HEK293 (cell line): ENCODE data around the gene CAMK2B.

Experiments used
- FEZF1 ChIP-seq: fragments of 450-650 bp; formaldehyde crosslinking; IDR thresholded peaks from 2 replicates; pipeline ENCODE4 v1.5.1; 2016; ENCODE audit warnings: missing biosample characterization, missing genetic modification characterization
- GLIS2 ChIP-seq: fragments of 450-650 bp; formaldehyde crosslinking; IDR thresholded peaks from 2 replicates; pipeline ENCODE4 v1.5.1; 2016; ENCODE audit warnings: missing biosample characterization, missing genetic modification characterization
- HIC1 ChIP-seq: fragments of 450-650 bp; formaldehyde crosslinking; IDR thresholded peaks from 2 replicates; pipeline ENCODE4 v1.5.1; 2016; ENCODE audit warnings: missing biosample characterization, missing genetic modification characterization
- KLF1 ChIP-seq: fragments of 450-650 bp; formaldehyde crosslinking; IDR thresholded peaks from 2 replicates; pipeline ENCODE4 v1.5.1; 2016; ENCODE audit warnings: missing biosample characterization, missing genetic modification characterization
- KLF8 ChIP-seq: fragments of 450-650 bp; formaldehyde crosslinking; IDR thresholded peaks from 2 replicates; pipeline ENCODE4 v1.5.1; 2016; ENCODE audit warnings: missing biosample characterization, missing genetic modification characterization
- PRDM4 ChIP-seq: fragments of 450-650 bp; formaldehyde crosslinking; IDR thresholded peaks from 2 replicates; pipeline ENCODE4 v1.5.1; 2017; ENCODE audit warnings: missing biosample characterization, missing genetic modification characterization
- RBAK ChIP-seq: fragments of 450-650 bp; formaldehyde crosslinking; IDR thresholded peaks from 2 replicates; pipeline ENCODE4 v1.5.1; 2016; ENCODE audit warnings: missing biosample characterization, missing genetic modification characterization
- SCRT1 ChIP-seq: fragments of 450-650 bp; formaldehyde crosslinking; IDR thresholded peaks from 2 replicates; pipeline ENCODE4 v1.5.1; 2016; ENCODE audit warnings: missing biosample characterization, missing genetic modification characterization, borderline replicate concordance
- SCRT2 ChIP-seq: fragments of 450-650 bp; formaldehyde crosslinking; IDR thresholded peaks from 2 replicates; pipeline ENCODE4 v1.5.1; 2016; ENCODE audit warnings: missing biosample characterization, missing genetic modification characterization
- SP7 ChIP-seq: fragments of 450-650 bp; formaldehyde crosslinking; IDR thresholded peaks from 2 replicates; pipeline ENCODE4 v1.5.1; 2016; ENCODE audit warnings: missing biosample characterization, missing genetic modification characterization
- ZBTB6 ChIP-seq: fragments of 450-650 bp; formaldehyde crosslinking; IDR thresholded peaks from 2 replicates; pipeline ENCODE4 v1.5.1; 2017; ENCODE audit warnings: missing biosample characterization, missing genetic modification characterization
- ZFHX2 ChIP-seq: fragments of 450-650 bp; formaldehyde crosslinking; conservative IDR thresholded peaks from 2 replicates; pipeline ENCODE4 v1.5.1; 2016; ENCODE audit warnings: missing biosample characterization, missing genetic modification characterization
- ZNF114 ChIP-seq: fragments of 450-650 bp; formaldehyde crosslinking; IDR thresholded peaks from 2 replicates; pipeline ENCODE4 v1.5.0; 2017; ENCODE audit warnings: missing biosample characterization, missing genetic modification characterization
- ZNF138 ChIP-seq: fragments of 450-650 bp; formaldehyde crosslinking; IDR thresholded peaks from 2 replicates; pipeline ENCODE4 v1.5.1; 2016; ENCODE audit warnings: missing biosample characterization, missing genetic modification characterization, borderline replicate concordance
- ZNF211 ChIP-seq: fragments of 450-650 bp; formaldehyde crosslinking; IDR thresholded peaks from 2 replicates; pipeline ENCODE4 v1.5.1; 2016; ENCODE audit warnings: low read depth, missing biosample characterization, missing genetic modification characterization
- ZNF239 ChIP-seq: fragments of 450-650 bp; formaldehyde crosslinking; IDR thresholded peaks from 2 replicates; pipeline ENCODE4 v1.5.1; 2016; ENCODE audit warnings: missing biosample characterization, missing genetic modification characterization
- ZNF302 ChIP-seq: fragments of 450-650 bp; formaldehyde crosslinking; IDR thresholded peaks from 2 replicates; pipeline ENCODE4 v1.5.1; 2016; ENCODE audit warnings: missing biosample characterization, missing genetic modification characterization, low read depth
- ZNF354C ChIP-seq: fragments of 450-650 bp; formaldehyde crosslinking; IDR thresholded peaks from 2 replicates; pipeline ENCODE4 v1.5.1; 2016; ENCODE audit warnings: missing biosample characterization, missing genetic modification characterization, low read depth, borderline replicate concordance
- ZNF510 ChIP-seq: fragments of 450-650 bp; formaldehyde crosslinking; IDR thresholded peaks from 2 replicates; pipeline ENCODE4 v1.5.1; 2018; ENCODE audit warnings: mild to moderate bottlenecking, missing genetic modification characterization, missing biosample characterization; ENCODE audit not compliant: insufficient replicate concordance
- ZNF600 ChIP-seq: fragments of 450-650 bp; formaldehyde crosslinking; IDR thresholded peaks from 2 replicates; pipeline ENCODE4 v1.5.1; 2016; ENCODE audit warnings: missing biosample characterization, missing genetic modification characterization
- ZNF626 ChIP-seq: fragments of 450-650 bp; sonication (Bioruptor Pico); formaldehyde crosslinking; IDR thresholded peaks from 2 replicates; pipeline ENCODE4 v1.5.1; 2018; ENCODE audit warnings: missing biosample characterization, missing genetic modification characterization, inconsistent platforms
- ZNF658 ChIP-seq: fragments of 450-650 bp; formaldehyde crosslinking; IDR thresholded peaks from 2 replicates; pipeline ENCODE4; 2016; ENCODE audit warnings: missing biosample characterization, missing genetic modification characterization
- ZNF776 ChIP-seq: fragments of 450-650 bp; formaldehyde crosslinking; IDR thresholded peaks from 2 replicates; pipeline ENCODE4 v1.5.0; 2017; ENCODE audit warnings: missing biosample characterization, missing genetic modification characterization, borderline replicate concordance
- TF ChIP-seq, protein P1 (sequence below): fragments of 450-650 bp; formaldehyde crosslinking; IDR thresholded peaks from 2 replicates; pipeline ENCODE4 v1.5.1; 2016; ENCODE audit warnings: missing biosample characterization, missing genetic modification characterization
- TF ChIP-seq, protein P2 (sequence below): sonication (generic); formaldehyde crosslinking; IDR thresholded peaks from 2 replicates; pipeline ENCODE4 v1.8.1; 2022; ENCODE audit warnings: mild to moderate bottlenecking, moderate library complexity, missing genetic modification reagents

Gene CAMK2B

GRCh38 chr7:44224080-44224973 lies 101.1 kb downstream of the CAMK2B start (continued):
- TF ChIP-seq ZBTB6 (tag by site-specific recombination) (no peak), SP7 (tag by site-specific recombination) (peak; percentile 49), KLF8 (no peak), ZNF211 (tag by site-specific recombination) (no peak), ZNF776 (tag by site-specific recombination) (no peak), KLF1 (peak; percentile 42; the same call in 1 of the 2 replicates), SCRT1 (peak; percentile 62; the same call in 1 of the 2 replicates), ZNF302 (no peak), ZNF354C (tag by site-specific recombination) (no peak), ZNF239 (tag by site-specific recombination) (no peak), GLIS2 (tag by site-specific recombination) (0 out of 2 replicates have a peak, but pooled peaks have one; percentile 32), HIC1 (tag by site-specific recombination) (0 out of 2 replicates have a peak, but pooled peaks have one; percentile 17), ZNF510 (tag by site-specific recombination) (no peak), ZNF138 (tag by site-specific recombination) (no peak), RBAK (tag by site-specific recombination) (no peak), ZFHX2 (peak; percentile 96), ZNF114 (tag by site-specific recombination) (no peak), ZNF626 (tag by site-specific recombination) (no peak), SCRT2 (tag by site-specific recombination) (peak; percentile 93), FEZF1 (no peak), PRDM4 (tag by site-specific recombination) (no peak; the same call in 1 of the 2 replicates), ZNF600 (tag by site-specific recombination) (peak; percentile 62), ZNF658 (tag by site-specific recombination) (no peak)
- TF ChIP-seq, protein P1, sequence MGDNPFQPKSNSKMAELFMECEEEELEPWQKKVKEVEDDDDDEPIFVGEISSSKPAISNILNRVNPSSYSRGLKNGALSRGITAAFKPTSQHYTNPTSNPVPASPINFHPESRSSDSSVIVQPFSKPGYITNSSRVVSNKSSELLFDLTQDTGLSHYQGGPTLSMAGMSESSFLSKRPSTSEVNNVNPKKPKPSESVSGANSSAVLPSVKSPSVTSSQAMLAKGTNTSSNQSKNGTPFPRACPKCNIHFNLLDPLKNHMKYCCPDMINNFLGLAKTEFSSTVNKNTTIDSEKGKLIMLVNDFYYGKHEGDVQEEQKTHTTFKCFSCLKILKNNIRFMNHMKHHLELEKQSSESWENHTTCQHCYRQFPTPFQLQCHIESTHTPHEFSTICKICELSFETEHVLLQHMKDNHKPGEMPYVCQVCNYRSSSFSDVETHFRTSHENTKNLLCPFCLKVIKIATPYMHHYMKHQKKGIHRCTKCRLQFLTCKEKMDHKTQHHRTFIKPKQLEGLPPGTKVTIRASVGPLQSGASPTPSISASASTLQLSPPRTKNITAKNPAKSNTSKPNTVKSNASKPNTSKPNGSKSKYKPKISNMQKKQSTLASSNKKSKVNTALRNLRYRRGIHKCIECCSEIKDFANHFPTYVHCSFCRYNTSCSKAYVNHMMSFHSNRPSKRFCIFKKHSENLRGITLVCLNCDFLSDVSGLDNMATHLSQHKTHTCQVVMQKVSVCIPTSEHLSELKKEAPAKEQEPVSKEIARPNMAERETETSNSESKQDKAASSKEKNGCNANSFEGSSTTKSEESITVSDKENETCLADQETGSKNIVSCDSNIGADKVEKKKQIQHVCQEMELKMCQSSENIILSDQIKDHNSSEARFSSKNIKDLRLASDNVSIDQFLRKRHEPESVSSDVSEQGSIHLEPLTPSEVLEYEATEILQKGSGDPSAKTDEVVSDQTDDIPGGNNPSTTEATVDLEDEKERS (tag by site-specific recombination): no peak
- TF ChIP-seq, protein P2, sequence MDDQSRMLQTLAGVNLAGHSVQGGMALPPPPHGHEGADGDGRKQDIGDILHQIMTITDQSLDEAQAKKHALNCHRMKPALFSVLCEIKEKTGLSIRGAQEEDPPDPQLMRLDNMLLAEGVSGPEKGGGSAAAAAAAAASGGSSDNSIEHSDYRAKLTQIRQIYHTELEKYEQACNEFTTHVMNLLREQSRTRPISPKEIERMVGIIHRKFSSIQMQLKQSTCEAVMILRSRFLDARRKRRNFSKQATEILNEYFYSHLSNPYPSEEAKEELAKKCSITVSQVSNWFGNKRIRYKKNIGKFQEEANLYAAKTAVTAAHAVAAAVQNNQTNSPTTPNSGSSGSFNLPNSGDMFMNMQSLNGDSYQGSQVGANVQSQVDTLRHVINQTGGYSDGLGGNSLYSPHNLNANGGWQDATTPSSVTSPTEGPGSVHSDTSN (CRISPR knock-in tag): no peak
